HFFc6 (cell line): ENCODE results near the gene LSAMP. TPM values are rescaled to one million over a fixed set of nuclear protein-coding genes. Genes with fewer than 3 reads are reported as not detected.

Experiments
- DNase-seq: peaks from one replicate; pipeline ENCODE4 v3.0.0-alpha.2; 2018
- H3K27ac Mint-ChIP-seq: 2 replicates; pipeline ENCODE4 v1.8.0; 2020; ENCODE audit warnings: mild to moderate bottlenecking, mixed read lengths
- H3K27me3 Mint-ChIP-seq: 2 replicates; pipeline ENCODE4 v1.8.0; 2021; ENCODE audit warnings: mild to moderate bottlenecking, moderate library complexity, mixed read lengths; ENCODE audit not compliant: insufficient read depth
- H3K36me3 Mint-ChIP-seq: 2 replicates; pipeline ENCODE4 v1.8.0; 2021; ENCODE audit warnings: low read depth, mixed read lengths
- H3K4me1 Mint-ChIP-seq: 2 replicates; pipeline ENCODE4 v1.8.0; 2020; ENCODE audit warnings: low read depth, mixed read lengths
- H3K4me3 Mint-ChIP-seq: 2 replicates; pipeline ENCODE4 v1.8.0; 2020; ENCODE audit warnings: mild to moderate bottlenecking, moderate library complexity, mixed read lengths
- H3K9me3 Mint-ChIP-seq: 2 replicates; pipeline ENCODE4 v1.8.0; 2020; ENCODE audit warnings: mild to moderate bottlenecking, mixed read lengths
- total RNA-seq, 6 experiments: library from RNA; stranded (reverse); fragmentation: NEBNext Ultra II Directional; extraction: Animal tissue kit (Norgen Biotek cat#: 25700); gene quantifications; 2 replicates in 1 of 6; 3 replicates in 5 of 6; pipeline ENCODE4 v1.2.3, GENCODE V29; 2021
- TF ChIP-seq, protein P1 (sequence below): fragments of 200-600 bp; sonication (generic); IDR thresholded peaks from 2 replicates; pipeline ENCODE4 v1.5.0; 2021; ENCODE audit warnings: antibody characterized with exemption, mild to moderate bottlenecking

LSAMP gene
- total RNA-seq, 6 experiments from 2014 or later = not detected

DNA sequence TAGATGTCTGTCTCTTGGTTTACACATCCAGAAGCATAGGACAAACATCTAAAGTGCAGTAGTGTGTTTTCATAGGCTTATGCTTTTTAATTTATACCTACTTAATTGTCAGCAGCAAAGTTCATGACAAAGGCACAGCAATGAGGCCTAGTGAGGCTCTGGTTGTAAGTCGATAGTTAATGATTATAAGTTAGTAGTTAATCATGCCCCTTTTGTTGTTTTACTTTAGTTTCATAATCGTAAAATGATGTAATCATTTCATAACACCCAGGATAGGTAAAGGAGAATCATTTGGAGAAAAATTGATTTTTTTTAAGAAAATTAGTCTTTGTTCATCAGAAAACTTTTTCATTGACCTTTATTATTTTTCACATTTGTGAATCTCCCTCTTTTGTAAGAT, 351.9 kb downstream of the LSAMP start:
- peaks cover under 1% of the 10 kb centered on the region; the same call in 1 of the 2 replicates for H3K9me3 Mint-ChIP-seq
- H3K27me3 Mint-ChIP-seq = no peaks in the 10 kb centered on the region; the same call in 1 of the 2 replicates
- TF ChIP-seq, protein P1, sequence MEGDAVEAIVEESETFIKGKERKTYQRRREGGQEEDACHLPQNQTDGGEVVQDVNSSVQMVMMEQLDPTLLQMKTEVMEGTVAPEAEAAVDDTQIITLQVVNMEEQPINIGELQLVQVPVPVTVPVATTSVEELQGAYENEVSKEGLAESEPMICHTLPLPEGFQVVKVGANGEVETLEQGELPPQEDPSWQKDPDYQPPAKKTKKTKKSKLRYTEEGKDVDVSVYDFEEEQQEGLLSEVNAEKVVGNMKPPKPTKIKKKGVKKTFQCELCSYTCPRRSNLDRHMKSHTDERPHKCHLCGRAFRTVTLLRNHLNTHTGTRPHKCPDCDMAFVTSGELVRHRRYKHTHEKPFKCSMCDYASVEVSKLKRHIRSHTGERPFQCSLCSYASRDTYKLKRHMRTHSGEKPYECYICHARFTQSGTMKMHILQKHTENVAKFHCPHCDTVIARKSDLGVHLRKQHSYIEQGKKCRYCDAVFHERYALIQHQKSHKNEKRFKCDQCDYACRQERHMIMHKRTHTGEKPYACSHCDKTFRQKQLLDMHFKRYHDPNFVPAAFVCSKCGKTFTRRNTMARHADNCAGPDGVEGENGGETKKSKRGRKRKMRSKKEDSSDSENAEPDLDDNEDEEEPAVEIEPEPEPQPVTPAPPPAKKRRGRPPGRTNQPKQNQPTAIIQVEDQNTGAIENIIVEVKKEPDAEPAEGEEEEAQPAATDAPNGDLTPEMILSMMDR = no peak
- no peak for DNase-seq
- no peaks in the 10 kb centered on the region for H3K4me1 Mint-ChIP-seq
- no peak overlapping the region for H3K27ac Mint-ChIP-seq
- H3K36me3 Mint-ChIP-seq = no peaks in the 10 kb centered on the region
- no peak overlapping the region for H3K4me3 Mint-ChIP-seq

DNA sequence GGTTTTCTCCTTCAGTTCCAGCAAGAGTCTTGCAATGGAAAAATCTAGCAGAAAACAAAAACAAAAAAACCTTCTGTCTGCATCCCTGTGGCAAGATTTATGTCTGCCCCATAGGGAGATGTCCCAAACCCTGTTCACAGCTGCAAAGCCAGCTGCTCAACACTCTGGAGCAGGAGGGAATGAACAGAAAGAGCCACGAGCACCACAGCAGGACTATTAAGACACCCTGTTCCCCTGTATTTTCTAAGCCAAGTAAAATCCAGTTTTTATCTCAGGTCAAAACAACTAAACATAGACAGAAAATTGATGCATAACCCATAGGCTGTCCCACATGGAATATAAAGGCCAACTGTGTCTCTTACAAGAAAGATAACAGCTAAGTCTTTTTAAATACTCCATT, 357.9 kb downstream of the LSAMP start:
- Mint-ChIP-seq H3K4me3 (no peak overlapping the region), H3K9me3 (no peaks in the 10 kb centered on the region; the same call in 1 of the 2 replicates), H3K4me1 (no peaks in the 10 kb centered on the region), H3K27me3 (no peaks in the 10 kb centered on the region), H3K36me3 (no peaks in the 10 kb centered on the region), H3K27ac (no peak overlapping the region)
- TF ChIP-seq, protein P1 = no peak
- no peak for DNase-seq

DNA sequence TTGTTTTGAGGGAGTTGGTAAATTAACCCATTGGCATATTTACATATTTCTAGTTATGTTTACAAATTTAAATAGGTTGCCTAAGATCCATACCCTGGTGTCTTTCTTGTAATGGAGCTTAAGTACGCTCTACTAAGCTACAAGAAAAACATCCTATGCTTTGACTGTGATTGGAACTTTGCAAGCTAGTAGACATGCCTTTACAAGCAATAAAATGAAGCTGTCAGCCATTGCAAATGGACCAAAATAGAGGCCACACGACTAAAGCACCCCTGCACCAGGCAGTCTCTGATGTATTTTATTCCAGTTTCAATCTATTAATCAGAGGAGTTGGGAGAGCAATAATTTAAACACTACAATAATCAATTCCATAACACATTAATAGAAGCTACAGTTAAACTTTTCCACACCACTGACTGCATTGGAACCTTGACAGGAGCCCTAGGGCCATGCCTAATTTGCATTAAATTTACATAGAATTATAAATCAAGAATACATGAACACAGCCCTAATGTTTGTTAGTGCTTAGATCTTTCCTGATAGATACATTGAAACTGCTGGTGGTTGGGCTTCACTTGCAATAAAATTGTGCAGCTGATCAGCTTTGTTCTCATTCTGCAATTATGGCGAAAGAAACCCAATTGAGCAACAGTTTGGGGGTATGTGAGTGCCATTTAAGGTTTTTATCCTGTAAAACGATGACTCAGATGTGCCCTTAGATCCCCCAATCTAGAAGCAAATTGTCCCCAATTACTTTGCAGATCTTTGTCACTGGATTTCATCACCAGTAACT, 360.1 kb downstream of the LSAMP start:
- H3K9me3 Mint-ChIP-seq = no peaks in the 10 kb centered on the region; the same call in 1 of the 2 replicates
- no peak overlapping the region for H3K4me3 Mint-ChIP-seq
- TF ChIP-seq, protein P1 = no peak
- DNase-seq = no peak
- H3K4me1 Mint-ChIP-seq = no peaks in the 10 kb centered on the region
- no peaks in the 10 kb centered on the region for H3K27me3 Mint-ChIP-seq
- H3K27ac Mint-ChIP-seq = no peak overlapping the region
- no peaks in the 10 kb centered on the region for H3K36me3 Mint-ChIP-seq

DNA sequence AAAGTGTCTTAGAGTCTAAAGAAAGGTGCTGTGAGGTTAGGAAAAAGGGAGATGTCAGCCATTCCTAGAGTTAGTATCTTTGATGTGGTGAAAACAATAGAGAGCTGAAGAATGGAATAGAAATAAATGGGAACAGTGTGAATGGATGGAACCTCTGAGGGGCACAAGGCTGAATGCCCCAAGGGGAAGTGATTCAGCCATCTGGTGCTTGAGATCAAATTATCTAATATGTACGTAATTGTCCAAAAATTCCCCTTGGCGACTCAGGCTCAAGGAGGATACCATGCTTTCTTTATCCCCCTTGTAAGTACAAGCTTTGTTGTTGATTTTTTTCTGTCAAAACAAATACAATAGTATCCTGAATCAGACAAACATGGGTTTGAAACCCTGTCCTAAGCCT, 361.6 kb downstream of the LSAMP start:
- H3K4me3 Mint-ChIP-seq = no peak overlapping the region
- H3K36me3 Mint-ChIP-seq = no peaks in the 10 kb centered on the region
- no peaks in the 10 kb centered on the region; the same call in 1 of the 2 replicates for H3K9me3 Mint-ChIP-seq
- H3K27me3 Mint-ChIP-seq = no peaks in the 10 kb centered on the region
- H3K4me1 Mint-ChIP-seq = no peaks in the 10 kb centered on the region
- no peak for DNase-seq
- no peak overlapping the region for H3K27ac Mint-ChIP-seq
- TF ChIP-seq, protein P1 = no peak

DNA sequence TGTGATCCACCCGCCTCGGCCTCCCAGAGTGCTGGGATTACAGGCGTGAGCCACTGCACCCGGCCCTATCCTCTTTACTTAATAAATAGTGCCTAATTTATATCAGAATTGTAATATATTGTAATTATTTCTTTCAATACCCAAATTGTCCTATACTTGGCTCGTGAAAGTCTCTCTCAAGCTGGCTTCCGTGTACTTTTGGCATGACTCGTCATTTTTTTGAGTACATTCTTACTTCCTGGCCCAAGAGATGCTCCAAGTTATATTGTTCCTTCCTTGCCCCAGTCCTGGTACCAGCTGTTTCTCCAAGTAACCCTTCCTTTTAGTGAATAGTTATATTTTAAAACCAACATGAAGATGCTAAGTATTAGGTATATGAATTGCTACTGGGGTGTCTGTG, 366.7 kb downstream of the LSAMP start:
- no peaks in the 10 kb centered on the region for H3K36me3 Mint-ChIP-seq
- no peaks in the 10 kb centered on the region; the same call in 1 of the 2 replicates for H3K9me3 Mint-ChIP-seq
- no peak for DNase-seq
- no peaks in the 10 kb centered on the region for H3K27me3 Mint-ChIP-seq
- no peaks in the 10 kb centered on the region for H3K4me1 Mint-ChIP-seq
- no peak overlapping the region for H3K4me3 Mint-ChIP-seq
- TF ChIP-seq, protein P1 = no peak
- no peak overlapping the region for H3K27ac Mint-ChIP-seq
